ENCODE results near the gene APOD. TPM values are rescaled to one million over a fixed set of nuclear protein-coding genes. Genes with fewer than 3 reads are reported as not detected.

The APOD gene
- total RNA-seq, 1 experiment from 2014 or later = not detected

DNA sequence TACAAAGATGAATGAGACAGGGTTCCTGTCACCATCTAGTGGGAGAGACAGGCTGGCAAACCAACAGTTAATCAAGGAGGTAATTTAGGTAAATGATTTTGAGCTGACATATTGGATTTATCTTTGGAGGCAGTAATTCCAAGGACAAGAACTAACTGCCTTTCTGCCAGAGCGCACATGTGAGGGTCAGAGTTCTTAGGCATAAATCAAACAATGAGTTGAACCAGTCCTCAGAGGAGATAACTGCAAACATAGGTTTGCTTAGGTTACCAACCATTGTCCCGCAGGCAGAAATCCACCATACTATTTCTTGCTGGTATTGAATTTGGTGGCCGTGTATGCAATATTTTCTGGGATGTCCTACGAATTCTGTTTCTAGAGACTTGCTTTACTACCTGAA lies 26.4 kb downstream of the APOD start:
- DNase-seq (ENCODE audit: low read depth, low spot score) (no peak), ATAC-seq (no peak)
- no TSS peak for BruUV-seq (replicated peaks)
- Histone ChIP-seq H3K36me3 (ENCODE audit: control insufficient read depth, insufficient read depth, low read length) (no peaks in the 10 kb centered on the region), H3K4me1 (ENCODE audit: control insufficient read depth, insufficient read depth, low read length) (peaks cover 4% of the 10 kb centered on the region; the same call in 1 of the 2 replicates), H3K27ac (ENCODE audit: low read length) (no peak overlapping the region), H3K4me3 (ENCODE audit: low read depth in 2 of 2, low read length in 2 of 2) (no peak overlapping the region), H3K9me3 (ENCODE audit: control insufficient read depth, insufficient read depth, low read depth, low read length) (no peaks in the 10 kb centered on the region), H3K27me3 (ENCODE audit: control insufficient read depth, insufficient read depth, low read length) (no peaks in the 10 kb centered on the region)
- intact Hi-C loops (cut with micrococcal nuclease; ENCODE audit: unreplicated experiment) (no loop called here), in situ Hi-C loops (cut with HindIII; ENCODE audit: low pct_unique_long_range_greater_than_20kb, low sequenced_read_pairs) (no loop called here)
- ChIA-PET POLR2A (interaction anchor here (0.6 kb wide), 1 partner anchor 16 kb away, joined by 3 read pairs; no protein-coding TSS in a partner anchor), CTCF (interaction anchor here (0.6 kb wide), 1 partner anchor 264 kb away, joined by 3 read pairs; no protein-coding TSS in a partner anchor)
- TF ChIP-seq, protein P1, sequence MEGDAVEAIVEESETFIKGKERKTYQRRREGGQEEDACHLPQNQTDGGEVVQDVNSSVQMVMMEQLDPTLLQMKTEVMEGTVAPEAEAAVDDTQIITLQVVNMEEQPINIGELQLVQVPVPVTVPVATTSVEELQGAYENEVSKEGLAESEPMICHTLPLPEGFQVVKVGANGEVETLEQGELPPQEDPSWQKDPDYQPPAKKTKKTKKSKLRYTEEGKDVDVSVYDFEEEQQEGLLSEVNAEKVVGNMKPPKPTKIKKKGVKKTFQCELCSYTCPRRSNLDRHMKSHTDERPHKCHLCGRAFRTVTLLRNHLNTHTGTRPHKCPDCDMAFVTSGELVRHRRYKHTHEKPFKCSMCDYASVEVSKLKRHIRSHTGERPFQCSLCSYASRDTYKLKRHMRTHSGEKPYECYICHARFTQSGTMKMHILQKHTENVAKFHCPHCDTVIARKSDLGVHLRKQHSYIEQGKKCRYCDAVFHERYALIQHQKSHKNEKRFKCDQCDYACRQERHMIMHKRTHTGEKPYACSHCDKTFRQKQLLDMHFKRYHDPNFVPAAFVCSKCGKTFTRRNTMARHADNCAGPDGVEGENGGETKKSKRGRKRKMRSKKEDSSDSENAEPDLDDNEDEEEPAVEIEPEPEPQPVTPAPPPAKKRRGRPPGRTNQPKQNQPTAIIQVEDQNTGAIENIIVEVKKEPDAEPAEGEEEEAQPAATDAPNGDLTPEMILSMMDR (IDR thresholded peaks at IDR 0.05) = no peak
- TF ChIP-seq POLR2AphosphoS5 (IDR thresholded peaks at IDR 0.05; ENCODE audit: low read depth, low read length) = no peak
- no peak for TF ChIP-seq SIN3A (IDR thresholded peaks at IDR 0.05; ENCODE audit: borderline replicate concordance, insufficient read depth, low read depth, low read length)
- TF ChIP-seq TCF7L2 (IDR thresholded peaks at IDR 0.05; ENCODE audit: low read depth, low read length) = no peak
- TF ChIP-seq, protein P2, sequence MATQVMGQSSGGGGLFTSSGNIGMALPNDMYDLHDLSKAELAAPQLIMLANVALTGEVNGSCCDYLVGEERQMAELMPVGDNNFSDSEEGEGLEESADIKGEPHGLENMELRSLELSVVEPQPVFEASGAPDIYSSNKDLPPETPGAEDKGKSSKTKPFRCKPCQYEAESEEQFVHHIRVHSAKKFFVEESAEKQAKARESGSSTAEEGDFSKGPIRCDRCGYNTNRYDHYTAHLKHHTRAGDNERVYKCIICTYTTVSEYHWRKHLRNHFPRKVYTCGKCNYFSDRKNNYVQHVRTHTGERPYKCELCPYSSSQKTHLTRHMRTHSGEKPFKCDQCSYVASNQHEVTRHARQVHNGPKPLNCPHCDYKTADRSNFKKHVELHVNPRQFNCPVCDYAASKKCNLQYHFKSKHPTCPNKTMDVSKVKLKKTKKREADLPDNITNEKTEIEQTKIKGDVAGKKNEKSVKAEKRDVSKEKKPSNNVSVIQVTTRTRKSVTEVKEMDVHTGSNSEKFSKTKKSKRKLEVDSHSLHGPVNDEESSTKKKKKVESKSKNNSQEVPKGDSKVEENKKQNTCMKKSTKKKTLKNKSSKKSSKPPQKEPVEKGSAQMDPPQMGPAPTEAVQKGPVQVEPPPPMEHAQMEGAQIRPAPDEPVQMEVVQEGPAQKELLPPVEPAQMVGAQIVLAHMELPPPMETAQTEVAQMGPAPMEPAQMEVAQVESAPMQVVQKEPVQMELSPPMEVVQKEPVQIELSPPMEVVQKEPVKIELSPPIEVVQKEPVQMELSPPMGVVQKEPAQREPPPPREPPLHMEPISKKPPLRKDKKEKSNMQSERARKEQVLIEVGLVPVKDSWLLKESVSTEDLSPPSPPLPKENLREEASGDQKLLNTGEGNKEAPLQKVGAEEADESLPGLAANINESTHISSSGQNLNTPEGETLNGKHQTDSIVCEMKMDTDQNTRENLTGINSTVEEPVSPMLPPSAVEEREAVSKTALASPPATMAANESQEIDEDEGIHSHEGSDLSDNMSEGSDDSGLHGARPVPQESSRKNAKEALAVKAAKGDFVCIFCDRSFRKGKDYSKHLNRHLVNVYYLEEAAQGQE (IDR thresholded peaks at IDR 0.05; ENCODE audit: insufficient read depth in 1 of 2, low read depth in 2 of 2, low read length in 1 of 2) = no peak

DNA sequence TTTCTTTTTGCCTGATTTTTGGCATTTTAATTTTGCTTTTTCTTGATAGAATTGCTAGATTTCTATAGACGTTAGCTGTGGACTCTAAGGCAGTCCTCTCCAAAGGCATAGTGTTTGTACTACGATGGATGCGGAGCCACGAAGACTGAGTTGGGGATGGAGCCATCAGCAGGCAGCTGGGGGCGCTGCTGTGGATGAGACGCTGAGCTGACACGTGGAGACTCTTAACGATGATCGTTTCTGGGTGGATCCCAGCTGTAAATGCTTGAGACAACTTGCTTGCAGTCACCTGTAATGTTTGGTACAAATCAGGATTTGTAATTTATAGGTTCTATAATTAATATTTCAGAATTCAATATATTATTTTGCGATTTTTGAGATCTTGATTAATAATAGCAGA lies 27.4 kb downstream of the APOD start:
- in situ Hi-C loops (cut with HindIII; ENCODE audit: low pct_unique_long_range_greater_than_20kb, low sequenced_read_pairs) (no loop called here), intact Hi-C loops (cut with micrococcal nuclease; ENCODE audit: unreplicated experiment) (no loop called here)
- ChIA-PET CTCF (interaction anchor here (0.6 kb wide), 1 partner anchor 14 kb away, joined by 3 read pairs; no protein-coding TSS in a partner anchor), POLR2A (no interaction called here)
- ATAC-seq (no peak), DNase-seq (ENCODE audit: low read depth, low spot score) (no peak)
- no peaks in the 10 kb centered on the region for H3K9me3 ChIP-seq (ENCODE audit: control insufficient read depth, insufficient read depth, low read depth, low read length)
- H3K4me3 ChIP-seq (ENCODE audit: low read depth in 2 of 2, low read length in 2 of 2) = no peak overlapping the region
- H3K4me1 ChIP-seq (ENCODE audit: control insufficient read depth, insufficient read depth, low read length) = peaks cover 4% of the 10 kb centered on the region; the same call in 1 of the 2 replicates
- no peaks in the 10 kb centered on the region for H3K36me3 ChIP-seq (ENCODE audit: control insufficient read depth, insufficient read depth, low read length)
- BruUV-seq (replicated peaks) = no TSS peak
- H3K27me3 ChIP-seq (ENCODE audit: control insufficient read depth, insufficient read depth, low read length) = no peaks in the 10 kb centered on the region
- H3K27ac ChIP-seq (ENCODE audit: low read length) = no peak overlapping the region
- TF ChIP-seq TCF7L2 (IDR thresholded peaks at IDR 0.05; ENCODE audit: low read depth, low read length) = no peak
- TF ChIP-seq POLR2AphosphoS5 (IDR thresholded peaks at IDR 0.05; ENCODE audit: low read depth, low read length) = no peak
- TF ChIP-seq SIN3A (IDR thresholded peaks at IDR 0.05; ENCODE audit: borderline replicate concordance, insufficient read depth, low read depth, low read length) = no peak
- TF ChIP-seq, protein P2 (IDR thresholded peaks at IDR 0.05; ENCODE audit: insufficient read depth in 1 of 2, low read depth in 2 of 2, low read length in 1 of 2) = no peak
- TF ChIP-seq, protein P1 (IDR thresholded peaks at IDR 0.05) = no peak; the same call in none of the 2 replicates

Measured in Panc1 (cell line).